Skeletal muscle tissue (tissue), 4 donors: ENCODE measurements around the gene CENPA. TPM values are rescaled to one million over a fixed set of nuclear protein-coding genes. Genes with fewer than 3 reads are reported as not detected.
"Not testable (repeated sequence)": the region's sequence is repeated elsewhere in the genome, so short reads cannot be mapped to it uniquely, and the experiment has no call there.

Experiments used
- H3K27ac ChIP-seq: one replicate; pipeline ENCODE4 v1.7.0; 2013; ENCODE audit warnings: mild to moderate bottlenecking, low read depth, low read length, inconsistent platforms
- H3K27me3 ChIP-seq, 3 donors: one replicate each; pipeline ENCODE4 v1.7.0; 2013; ENCODE audit warnings: low read length in 3 of 3; ENCODE audit not compliant: control insufficient read depth in 3 of 3, insufficient read depth in 3 of 3
- H3K36me3 ChIP-seq, 3 donors: one replicate each; pipeline ENCODE4 v1.7.0; 2013; ENCODE audit warnings: low read length in 3 of 3; ENCODE audit not compliant: control insufficient read depth in 3 of 3, insufficient read depth in 3 of 3
- H3K4me1 ChIP-seq, 3 donors: one replicate each; pipeline ENCODE4 v1.7.0; 2013; ENCODE audit warnings: low read length in 3 of 3, mild to moderate bottlenecking in 3 of 3; ENCODE audit not compliant: control insufficient read depth in 3 of 3, insufficient read depth in 3 of 3
- H3K4me3 ChIP-seq, 3 donors: one replicate each; pipeline ENCODE4 v1.7.0; 2013; ENCODE audit warnings: low read length in 3 of 3
- H3K9ac ChIP-seq, 3 donors: one replicate each; pipeline ENCODE4 v1.7.0; 2013; ENCODE audit warnings: low read length in 3 of 3, mild to moderate bottlenecking in 3 of 3, moderate library complexity in 2 of 3, low read depth in 1 of 3
- H3K9me3 ChIP-seq, 3 donors: one replicate each; pipeline ENCODE4 v1.7.0; 2013; ENCODE audit warnings: low read length in 3 of 3; ENCODE audit not compliant: control insufficient read depth in 3 of 3
- total RNA-seq: library from RNA; depleted of rRNA; stranded (reverse); fragments of >200 nt; gene quantifications from one replicate; pipeline ENCODE4 v1.2.3, GENCODE V29; 2014
- donor health status: Osteomylitis.

The CENPA gene
- total RNA-seq, 1 donor from 2014 or later: 2.6 TPM

- H3K36me3 ChIP-seq: no peaks in the 10 kb centered on the region
- H3K27ac ChIP-seq: no peak overlapping the region
- no peaks in the 10 kb centered on the region for H3K4me1 ChIP-seq
- H3K9me3 ChIP-seq: no peaks in the 10 kb centered on the region
- no peak overlapping the region for H3K9ac ChIP-seq
- no peak overlapping the region for H3K4me3 ChIP-seq
- peaks cover 0 to 17% (median 15%) of the 10 kb centered on the region in 3 donors for H3K27me3 ChIP-seq
Measured at GRCh38 chr2:26807788-26808460, 22.1 kb downstream of the CENPA start.

DNA sequence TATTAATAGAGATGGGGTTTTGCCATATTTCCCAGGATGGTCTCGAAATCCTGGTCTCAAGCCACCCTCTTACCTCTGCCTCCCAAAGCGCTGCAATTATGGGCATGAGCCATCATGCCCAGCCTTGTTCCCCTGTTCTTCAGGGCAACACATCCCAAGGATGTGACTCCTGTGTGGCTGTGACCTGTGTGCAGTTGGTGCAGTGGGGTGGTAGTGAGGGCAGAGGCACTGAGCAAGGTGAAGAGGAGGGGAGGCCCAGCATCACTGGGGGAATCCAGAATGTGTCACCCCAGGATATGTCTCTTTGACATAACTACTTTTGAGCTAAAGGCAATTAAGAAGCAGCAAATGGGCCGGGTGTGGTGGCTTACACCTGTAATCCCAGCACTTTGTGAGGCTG lies 23.4 kb downstream of the CENPA start:
- Histone ChIP-seq H3K27ac (no peak overlapping the region), H3K4me3 (no peak overlapping the region), H3K36me3 (no peaks in the 10 kb centered on the region), H3K9me3 (no peaks in the 10 kb centered on the region), H3K27me3 (peaks cover 0 to 19% (median 17%) of the 10 kb centered on the region in 3 donors), H3K9ac (no peak overlapping the region), H3K4me1 (no peaks in the 10 kb centered on the region)

- Histone ChIP-seq H3K27ac (no peak overlapping the region), H3K27me3 (peaks cover 0 to 19% (median 17%) of the 10 kb centered on the region in 3 donors), H3K9me3 (no peaks in the 10 kb centered on the region), H3K36me3 (no peaks in the 10 kb centered on the region), H3K4me3 (no peak overlapping the region), H3K4me1 (no peaks in the 10 kb centered on the region), H3K9ac (no peak overlapping the region)
Measured at GRCh38 chr2:26809876-26810577, 24.2 kb downstream of the CENPA start.

DNA sequence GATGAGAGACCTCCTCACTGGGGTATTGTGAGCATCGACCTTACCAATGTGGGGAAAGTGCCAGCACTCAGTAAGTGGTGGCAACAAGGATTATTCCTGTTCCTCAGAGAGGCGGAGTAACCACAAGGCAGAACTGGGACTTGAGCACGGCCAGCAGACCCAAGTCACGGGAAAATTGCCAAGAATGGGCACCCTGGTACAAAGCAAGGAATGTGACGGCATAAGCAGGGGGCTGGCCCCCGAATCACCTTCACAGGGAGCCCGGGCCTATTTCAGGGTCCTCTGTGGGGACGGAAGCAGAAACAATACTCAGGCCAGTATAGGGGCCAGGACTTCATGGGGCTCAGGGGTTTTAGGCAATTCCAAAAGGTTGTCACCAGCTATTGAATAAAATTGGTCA lies 25.4 kb downstream of the CENPA start:
- H3K36me3 ChIP-seq: no peaks in the 10 kb centered on the region
- peaks cover 0 to 19% (median 17%) of the 10 kb centered on the region in 3 donors for H3K27me3 ChIP-seq
- no peaks in the 10 kb centered on the region for H3K9me3 ChIP-seq
- H3K9ac ChIP-seq: no peak overlapping the region
- H3K4me1 ChIP-seq: no peaks in the 10 kb centered on the region
- no peak overlapping the region for H3K27ac ChIP-seq
- no peak overlapping the region for H3K4me3 ChIP-seq

GRCh38 chr2:26811791-26812694 lies 26.2 kb downstream of the CENPA start:
- no peaks in the 10 kb centered on the region for H3K36me3 ChIP-seq
- no peak overlapping the region for H3K4me3 ChIP-seq
- no peak overlapping the region for H3K9ac ChIP-seq
- H3K27ac ChIP-seq: no peak overlapping the region
- H3K9me3 ChIP-seq: no peaks in the 10 kb centered on the region
- no peaks in the 10 kb centered on the region for H3K4me1 ChIP-seq
- peaks cover 5 to 21% (median 19%) of the 10 kb centered on the region in 3 donors for H3K27me3 ChIP-seq

GRCh38 chr2:26812731-26813130 lies 26.9 kb downstream of the CENPA start:
- no peaks in the 10 kb centered on the region for H3K9me3 ChIP-seq
- H3K4me3 ChIP-seq: no peak overlapping the region
- H3K27ac ChIP-seq: no peak overlapping the region
- no peaks in the 10 kb centered on the region for H3K4me1 ChIP-seq
- no peak overlapping the region for H3K9ac ChIP-seq
- no peaks in the 10 kb centered on the region for H3K36me3 ChIP-seq
- peaks cover 6 to 22% (median 19%) of the 10 kb centered on the region in 3 donors for H3K27me3 ChIP-seq

GRCh38 chr2:26814072-26814765 lies 28.4 kb downstream of the CENPA start:
- not testable (repeated sequence) for H3K27ac ChIP-seq, H3K4me3 ChIP-seq, H3K36me3 ChIP-seq, H3K4me1 ChIP-seq, H3K9ac ChIP-seq, H3K9me3 ChIP-seq
- peaks cover 6 to 26% (median 19%) of the 10 kb centered on the region in 3 donors for H3K27me3 ChIP-seq

DNA sequence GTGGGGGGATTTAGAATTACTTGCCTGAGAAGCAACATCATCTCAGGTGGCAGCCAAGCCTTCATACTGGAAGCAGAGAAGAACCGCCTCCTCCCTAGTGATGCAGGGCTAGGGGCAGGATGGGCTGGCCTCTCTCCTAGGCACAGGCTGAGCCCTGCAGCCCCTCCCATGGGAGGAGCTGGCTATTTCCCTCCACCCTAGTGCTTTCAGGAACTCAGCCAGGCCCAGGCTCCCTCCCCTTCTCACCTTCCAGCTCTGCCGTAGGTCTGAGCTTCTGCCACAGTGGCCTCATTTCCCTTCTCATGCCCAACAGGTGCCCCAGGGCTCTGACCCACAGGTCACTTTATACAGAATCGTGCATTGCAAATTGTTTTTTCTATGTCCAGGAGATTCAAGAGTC lies 31.0 kb downstream of the CENPA start:
- Histone ChIP-seq H3K4me1 (no peaks in the 10 kb centered on the region), H3K27me3 (peaks cover 6 to 20% (median 9%) of the 10 kb centered on the region in 3 donors), H3K36me3 (no peaks in the 10 kb centered on the region), H3K27ac (no peak overlapping the region), H3K9ac (no peak overlapping the region), H3K9me3 (no peaks in the 10 kb centered on the region), H3K4me3 (no peak overlapping the region)

GRCh38 chr2:26818255-26818654 lies 32.4 kb downstream of the CENPA start:
- no peak overlapping the region for H3K9ac ChIP-seq
- H3K9me3 ChIP-seq: no peaks in the 10 kb centered on the region
- H3K27ac ChIP-seq: no peak overlapping the region
- peaks cover 2 to 11% (median 6%) of the 10 kb centered on the region in 3 donors for H3K27me3 ChIP-seq
- no peaks in the 10 kb centered on the region for H3K4me1 ChIP-seq
- no peaks in the 10 kb centered on the region for H3K36me3 ChIP-seq
- no peak overlapping the region for H3K4me3 ChIP-seq
